GM12878 (cell line): ENCODE results near the gene MRPL12. TPM values are rescaled to one million over a fixed set of nuclear protein-coding genes. Genes with fewer than 3 reads are reported as not detected.

Experiments
- ATAC-seq: fragments of 200-7000 bp; cut with Tn5 transposase; 3 replicates; pipeline ENCODE4 v1.9.1; 2020; ENCODE audit warnings: mild to moderate bottlenecking, moderate library complexity
- BruUV-seq: library from RNA; stranded (reverse); fragments of 400-500 nt; replicated peaks from 2 replicates; lab custom pipeline; 2021; lab: Mats Ljungman, UMichigan
- CTCF ChIA-PET: fragments of 300-600 bp; sonication (Branson Sonifier 250); formaldehyde crosslinking; extraction: SDS; loops from one replicate; lab custom pipeline; 2021; ENCODE audit warnings: inconsistent platforms; lab: Yijun Ruan, JAX
- POLR2A ChIA-PET: fragments of 350-600 bp; formaldehyde crosslinking; extraction: SDS; loops from one replicate; lab custom pipeline; 2021; ENCODE audit warnings: inconsistent platforms; lab: Charles Lee
- RAD21 ChIA-PET: fragments of 300-600 bp; sonication (Branson Sonifier 250); formaldehyde crosslinking; loops from one replicate; lab custom pipeline; 2023; ENCODE audit warnings: antibody characterized with exemption; ENCODE audit not compliant: unreplicated experiment; lab: Charles Lee
- SMC1A ChIA-PET: fragments of 300-600 bp; sonication (Branson Sonifier 250); formaldehyde crosslinking; loops from one replicate; lab custom pipeline; 2023; ENCODE audit not compliant: unreplicated experiment, uncharacterized antibody; lab: Charles Lee
- DNase-seq: peaks from one replicate; pipeline ENCODE4 v3.0.0-alpha.2; 2011; ENCODE audit warnings: low read depth, low spot score
- FAIRE-seq: peaks from 3 replicates; lab custom pipeline; 2011; peaks lifted over from hg19 to GRCh38; lab: Jason Lieb, UNC
- H2AFZ ChIP-seq: 2 replicates; pipeline ENCODE4 v1.6.0; 2011; ENCODE audit warnings: low read depth, low read length, control low read depth; ENCODE audit not compliant: control insufficient read depth
- H3K27ac ChIP-seq: 2 replicates; pipeline ENCODE4 v1.5.1; 2011; ENCODE audit warnings: control low read depth; ENCODE audit not compliant: control insufficient read depth, insufficient read depth
- H3K27me3 ChIP-seq, 2 experiments: replicated peaks in 1 of 2; 2 replicates each; pipeline versions ENCODE4 v1.6.0 to v1.6.1; 2011; ENCODE audit warnings: low read length in 1 of 2; ENCODE audit not compliant: control insufficient read depth in 2 of 2, insufficient read depth in 2 of 2
- H3K36me3 ChIP-seq, 2 experiments: 2 replicates each; pipeline ENCODE4 v1.5.1; 2011; ENCODE audit warnings: low read length in 1 of 2; ENCODE audit not compliant: control insufficient read depth in 2 of 2, insufficient read depth in 2 of 2
- H3K4me1 ChIP-seq: 2 replicates; pipeline ENCODE4 v1.6.1; 2011; ENCODE audit warnings: mild to moderate bottlenecking, low read length, moderate library complexity, mixed read lengths; ENCODE audit not compliant: control insufficient read depth, insufficient read depth
- H3K4me2 ChIP-seq: 2 replicates; pipeline ENCODE4 v1.6.0; 2011; ENCODE audit warnings: control low read depth; ENCODE audit not compliant: control insufficient read depth, insufficient read depth
- H3K4me3 ChIP-seq: fragments of 200-600 bp; sonication (generic); 2 replicates; pipeline ENCODE4 v1.5.1; 2016
- H3K79me2 ChIP-seq: 2 replicates; pipeline ENCODE4 v1.6.0; 2011; ENCODE audit warnings: low read length; ENCODE audit not compliant: control insufficient read depth, insufficient read depth
- H3K9ac ChIP-seq: 2 replicates; pipeline ENCODE4 v1.8.0; 2011; ENCODE audit warnings: low read length, control low read depth, mixed read lengths; ENCODE audit not compliant: control insufficient read depth, insufficient read depth
- H3K9me3 ChIP-seq: replicated peaks from 3 replicates; pipeline ENCODE4 v1.5.1; 2011; ENCODE audit warnings: mild to moderate bottlenecking, low read length; ENCODE audit not compliant: control insufficient read depth, insufficient read depth
- H4K20me1 ChIP-seq: 2 replicates; pipeline ENCODE4 v1.6.0; 2011; ENCODE audit not compliant: control insufficient read depth, insufficient read depth
- CTCF ChIP-seq, 3 experiments: IDR thresholded peaks in 2 of 3; conservative IDR thresholded peaks in 1 of 3; 2 replicates each; pipeline ENCODE4 v1.5.1; 2011; ENCODE audit warnings: low read depth in 3 of 3, low read length in 3 of 3, mild to moderate bottlenecking in 3 of 3, control low read depth in 2 of 3, moderate library complexity in 2 of 3, inconsistent platforms in 1 of 3, mixed read lengths in 1 of 3; ENCODE audit not compliant: control insufficient read depth in 2 of 3, insufficient read depth in 1 of 3; ENCODE audit errors: extremely low read depth in 1 of 3
- MEF2B ChIP-seq: fragments of 450-650 bp; IDR thresholded peaks from 2 replicates; pipeline ENCODE4 v1.6.1; 2018; ENCODE audit warnings: mild to moderate bottlenecking, moderate library complexity; ENCODE audit not compliant: partially characterized antibody, poor library complexity, severe bottlenecking
- PAX8 ChIP-seq: fragments of 450-650 bp; IDR thresholded peaks from 2 replicates; pipeline ENCODE4 v1.6.1; 2017; ENCODE audit warnings: mild to moderate bottlenecking, moderate library complexity
- POLR2A ChIP-seq: IDR thresholded peaks from 2 replicates; pipeline ENCODE4 v1.6.1; 2011; ENCODE audit warnings: low read depth, mild to moderate bottlenecking, low read length
- PRDM15 ChIP-seq: fragments of 450-650 bp; formaldehyde crosslinking; IDR thresholded peaks from 2 replicates; pipeline ENCODE4 v1.4.0; 2020; ENCODE audit warnings: mild to moderate bottlenecking, moderate library complexity
- RB1 ChIP-seq: fragments of 450-650 bp; formaldehyde crosslinking; IDR thresholded peaks from 2 replicates; pipeline ENCODE4 v1.6.1; 2017; ENCODE audit warnings: mild to moderate bottlenecking, borderline replicate concordance
- STAT3 ChIP-seq: IDR thresholded peaks from 2 replicates; pipeline ENCODE4 v1.6.1; 2011; ENCODE audit warnings: low read depth, low read length, improper control_type of control experiment
- USF1 ChIP-seq: IDR thresholded peaks from 2 replicates; pipeline ENCODE4 v1.6.1; 2011; ENCODE audit warnings: borderline replicate concordance, low read depth, mild to moderate bottlenecking, moderate library complexity, mixed read lengths, low read length; ENCODE audit not compliant: insufficient read depth; ENCODE audit errors: extremely low read length
- YY1 ChIP-seq: IDR thresholded peaks from 2 replicates; pipeline ENCODE4 v1.6.1; 2011; ENCODE audit warnings: low read depth, mild to moderate bottlenecking, low read length
- WGBS: methylation state at CpG from one replicate; pipeline ENCODE4 v1.1.6; 2016; ENCODE audit warnings: low lambda C conversion rate; ENCODE audit not compliant: insufficient replicate concordance, insufficient coverage; ENCODE audit errors: missing lambda C conversion rate; 5-methylcytosine and 5-hydroxymethylcytosine counted together
- in situ Hi-C: fragments of 300-500 bp; cut with MboI; formaldehyde crosslinking; loops from 9 replicates; pipeline ENCODE4 v1.14.3; 2018; ENCODE audit warnings: mixed read lengths
- intact Hi-C: fragments of 100-400 bp; cut with micrococcal nuclease; formaldehyde crosslinking; loops from one replicate; pipeline ENCODE4 v1.14.2; 2022; ENCODE audit not compliant: unreplicated experiment
- polyA plus RNA-seq, 11 experiments: library from polyadenylated mRNA; depleted of rRNA in 4 of 11; unstranded in 6 of 11; stranded (reverse) in 5 of 11; fragments of >200 nt; fragmentation: Nextera tagmentation in 4 of 11; fragmentation: Illumina TruSeq in 1 of 11; extraction: Ambion mirVana in 4 of 11; extraction: Trizol in 1 of 11; gene quantifications; 1 replicate in 1 of 11; 2 replicates in 10 of 11; pipeline versions ENCODE4 v1.2.1 to v1.2.3, GENCODE V29; 2011 to 2016; ENCODE audit warnings: inconsistent platforms in 2 of 11, missing spikeins in 2 of 11, low read depth in 1 of 11
- total RNA-seq, 4 experiments: library from RNA; depleted of rRNA in 3 of 4; stranded (reverse); fragments of >200 nt in 3 of 4; fragmentation: Illumina TruSeq in 1 of 4; extraction: Trizol in 1 of 4; gene quantifications; 2 replicates each; pipeline versions ENCODE4 v1.2.1 to v1.2.3, GENCODE V29; 2013 to 2021

Gene MRPL12
- total and polyA plus RNA-seq, 10 of the 15 experiments (the other 5 are each of a cell fraction or from before 2014, with no cell fraction given), result 1.3 to 269 (median 117) TPM

GRCh38 chr17:81700353-81701287 lies 2.5 kb upstream of the MRPL12 start (continued):
- TF ChIP-seq USF1 (no peak), POLR2A (peak; percentile 41; the same call in 1 of the 2 replicates), STAT3 (no peak), MEF2B (no peak)

GRCh38 chr17:81701288-81702071 lies 1.7 kb upstream of the MRPL12 start:
- H4K20me1 ChIP-seq, result 0 out of 2 replicates have a peak, but pooled peaks cover 3% of the 10 kb centered on the region
- FAIRE-seq, result no peak
- no peaks in the 10 kb centered on the region for H3K27me3 ChIP-seq
- no peaks in the 10 kb centered on the region for H3K9me3 ChIP-seq
- ChIA-PET CTCF (interaction anchor here (0.9 to 2.1 kb wide), 4 partner anchors 10 to 168 kb away, joined by 3 to 6 read pairs (median 4); no protein-coding TSS in a partner anchor), RAD21 (interaction anchor here (1.4 to 1.6 kb wide), 2 partner anchors 18 to 33 kb away, joined by 5 read pairs; partner anchors contain the start of genes ARL16 and HGS), SMC1A (no interaction called here), POLR2A (interaction anchor here (0.8 to 3.5 kb wide), 2 partner anchors 18 to 229 kb away, joined by 3 to 32 read pairs; partner anchors contain the start of genes ARL16 and HGS)
- ATAC-seq, result peak; percentile 32
- H3K36me3 ChIP-seq, result peaks cover 19 to 23% of the 10 kb centered on the region in 2 experiments; a peak in 3 of 4 replicates
- no TSS peak for BruUV-seq
- intact Hi-C loops (loop anchor here (2.0 kb wide), 1 partner anchor 19 kb away; the partner anchor contains the start of gene ARL16), in situ Hi-C loops (no loop called here)
- H3K27ac ChIP-seq, result no peak overlapping the region
- no peak for DNase-seq
- H3K79me2 ChIP-seq, result peaks cover 45% of the 10 kb centered on the region
- peak overlapping the region; percentile 85 for H3K4me3 ChIP-seq
- no peak overlapping the region for H2AFZ ChIP-seq
- H3K4me1 ChIP-seq, result peaks cover 8% of the 10 kb centered on the region
- peak overlapping the region; percentile 89; the same call in 1 of the 2 replicates for H3K9ac ChIP-seq
- H3K4me2 ChIP-seq, result peak overlapping the region; percentile 91
- 76% methylated on average over 23 of the region's 23 CpGs for WGBS
- TF ChIP-seq YY1 (no peak), RB1 (no peak), PRDM15 (CRISPR knock-in tag) (no peak), PAX8 (no peak), POLR2A (peak; percentile 18; the same call in 1 of the 2 replicates), CTCF (IDR thresholded peaks at IDR 0.05 in 2 of 3, conservative IDR thresholded peaks at IDR 0.05 in 1 of 3; ENCODE audit: control insufficient read depth in 2 of 3, extremely low read depth in 1 of 3, insufficient read depth in 1 of 3, low read depth in 3 of 3, low read length in 3 of 3) (peak in 2 of 3 experiments; percentile 15 to 25; a peak in 2 of 6 replicates)
